ENCODE measurements around the gene PGA3. TPM values are rescaled to one million over a fixed set of nuclear protein-coding genes. Genes with fewer than 3 reads are reported as not detected.
"Not testable (repeated sequence)": the region's sequence is repeated elsewhere in the genome, so short reads cannot be mapped to it uniquely, and the experiment has no call there.

The PGA3 gene
- polyA plus RNA-seq, 1 of the 3 experiments (the other 2 are of a cell fraction) = not detected

DNA sequence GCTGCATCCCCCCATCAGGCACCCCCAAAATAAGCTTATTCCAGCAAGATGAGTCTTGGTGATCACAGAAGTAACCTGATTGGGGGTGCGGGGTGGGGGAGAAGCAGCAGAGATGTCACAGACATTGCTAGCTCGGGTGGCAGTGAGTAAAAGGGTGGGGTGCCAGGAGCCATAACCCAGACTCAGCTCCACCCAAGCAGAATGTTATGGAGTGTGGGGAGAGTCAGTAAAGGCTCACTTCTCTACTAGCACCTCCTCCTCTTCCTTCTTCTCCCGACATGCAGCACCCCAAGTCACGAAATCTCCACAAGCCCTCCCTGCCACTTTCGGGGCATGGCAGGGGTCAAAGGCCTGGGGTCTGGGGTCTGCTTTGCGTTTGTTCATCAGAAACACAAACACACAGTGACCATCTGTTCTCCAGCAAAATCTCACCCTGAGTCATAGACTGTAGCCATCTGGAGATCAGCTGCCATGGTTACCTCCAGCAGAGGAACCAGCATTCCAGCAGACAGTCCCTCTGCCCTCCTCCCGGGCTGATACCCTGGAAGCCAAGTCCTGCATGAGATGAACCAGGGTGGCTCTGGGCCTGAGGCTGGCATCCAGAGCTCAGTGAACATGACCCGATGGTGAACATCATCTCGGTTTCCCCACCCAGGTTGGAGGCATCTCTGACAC is 4.5 kb downstream of the PGA3 start:
- no CpG with 5 or more reads among the region's 9 CpGs for WGBS (ENCODE audit: low lambda C conversion rate)
- H3K36me3 ChIP-seq (replicated peaks in 1 of 2; ENCODE audit: control insufficient read depth in 1 of 2, insufficient read depth in 2 of 2, low read length in 1 of 2); CTCF ChIA-PET; H4K20me1 ChIP-seq (ENCODE audit: insufficient read depth); H3K4me3 ChIP-seq (ENCODE audit: low read depth in 2 of 2, low read length in 1 of 2); H3F3A ChIP-seq (replicated peaks; ENCODE audit: insufficient read depth); H3K9ac ChIP-seq; H3K9me3 ChIP-seq; H3K27ac ChIP-seq (ENCODE audit: low read depth in 2 of 2, low read length in 1 of 2); H3K4me2 ChIP-seq; H3K9me2 ChIP-seq; H2AFZ ChIP-seq (ENCODE audit: low read depth); H3K27me3 ChIP-seq (ENCODE audit: insufficient read depth); DNase-seq; H3K79me2 ChIP-seq (ENCODE audit: insufficient read depth); POLR2A ChIA-PET; H3K4me1 ChIP-seq (ENCODE audit: control insufficient read depth in 1 of 2, insufficient read depth in 2 of 2, low read depth in 1 of 2, low read length in 1 of 2): not testable (repeated sequence)

DNA sequence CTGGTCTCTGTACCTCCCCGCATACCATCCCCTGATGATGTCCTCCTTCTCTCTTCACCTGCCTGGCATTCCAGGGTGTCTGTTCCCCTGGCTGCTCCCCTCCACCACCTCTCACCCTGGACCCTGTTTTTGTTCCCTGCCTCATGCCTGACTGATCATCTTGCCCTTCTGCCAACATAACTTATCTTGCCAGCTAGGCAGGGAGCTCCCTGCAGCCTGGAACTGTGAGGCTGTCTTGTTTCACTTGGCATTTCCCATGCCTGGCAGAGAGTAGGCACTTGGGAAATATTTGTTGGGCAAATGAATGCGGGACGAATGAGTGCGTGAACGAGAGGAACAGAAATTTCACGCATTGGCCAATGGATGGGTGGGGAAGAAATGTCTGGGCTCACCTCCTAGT is 7.3 kb downstream of the PGA3 start:
- H3K9ac ChIP-seq; H3K79me2 ChIP-seq (ENCODE audit: insufficient read depth); H3K4me2 ChIP-seq; H3F3A ChIP-seq (replicated peaks; ENCODE audit: insufficient read depth); H3K36me3 ChIP-seq (replicated peaks in 1 of 2; ENCODE audit: control insufficient read depth in 1 of 2, insufficient read depth in 2 of 2, low read length in 1 of 2); H3K4me3 ChIP-seq (ENCODE audit: low read depth in 2 of 2, low read length in 1 of 2); H3K9me2 ChIP-seq; CTCF ChIA-PET; H3K27me3 ChIP-seq (ENCODE audit: insufficient read depth); DNase-seq; H4K20me1 ChIP-seq (ENCODE audit: insufficient read depth); H3K27ac ChIP-seq (ENCODE audit: low read depth in 2 of 2, low read length in 1 of 2); H2AFZ ChIP-seq (ENCODE audit: low read depth); H3K9me3 ChIP-seq; H3K4me1 ChIP-seq (ENCODE audit: control insufficient read depth in 1 of 2, insufficient read depth in 2 of 2, low read depth in 1 of 2, low read length in 1 of 2); POLR2A ChIA-PET: not testable (repeated sequence)
- no CpG with 5 or more reads among the region's 6 CpGs for WGBS (ENCODE audit: low lambda C conversion rate)

DNA sequence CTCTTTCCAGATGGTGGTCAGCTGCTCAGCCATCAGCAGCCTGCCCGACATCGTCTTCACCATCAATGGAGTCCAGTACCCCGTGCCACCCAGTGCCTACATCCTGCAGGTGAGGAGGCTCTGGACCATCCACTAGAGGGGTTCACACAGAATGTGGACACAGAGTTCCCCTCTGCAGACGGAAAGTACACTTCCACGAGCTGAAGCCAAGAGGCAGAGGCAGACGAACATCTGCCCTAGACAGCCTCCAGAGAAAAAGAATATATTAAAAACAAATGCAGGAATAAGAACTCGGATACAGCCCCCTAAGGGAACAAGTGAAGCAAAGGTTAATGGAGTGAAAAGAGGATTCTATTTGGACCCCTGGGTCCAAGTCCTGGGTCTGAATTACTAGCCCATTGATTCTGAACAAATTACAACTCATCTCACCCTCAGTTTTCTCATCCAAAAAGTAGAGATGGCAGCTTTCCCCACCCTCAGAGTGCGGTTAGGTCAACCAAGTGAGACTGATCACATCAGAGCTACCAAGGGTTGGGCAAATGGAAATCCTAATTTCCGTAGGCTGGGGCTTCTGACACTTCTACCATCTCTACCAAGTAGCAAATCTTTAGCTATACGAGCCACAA is 8.1 kb downstream of the PGA3 start:
- H3K79me2 ChIP-seq (ENCODE audit: insufficient read depth); H3K36me3 ChIP-seq (replicated peaks in 1 of 2; ENCODE audit: control insufficient read depth in 1 of 2, insufficient read depth in 2 of 2, low read length in 1 of 2); H3K9me2 ChIP-seq; H2AFZ ChIP-seq (ENCODE audit: low read depth); DNase-seq; H4K20me1 ChIP-seq (ENCODE audit: insufficient read depth); H3K9ac ChIP-seq; H3K27ac ChIP-seq (ENCODE audit: low read depth in 2 of 2, low read length in 1 of 2); H3F3A ChIP-seq (replicated peaks; ENCODE audit: insufficient read depth); H3K4me2 ChIP-seq; POLR2A ChIA-PET; H3K4me3 ChIP-seq (ENCODE audit: low read depth in 2 of 2, low read length in 1 of 2); CTCF ChIA-PET; H3K27me3 ChIP-seq (ENCODE audit: insufficient read depth); H3K4me1 ChIP-seq (ENCODE audit: control insufficient read depth in 1 of 2, insufficient read depth in 2 of 2, low read depth in 1 of 2, low read length in 1 of 2); H3K9me3 ChIP-seq: not testable (repeated sequence)
- WGBS (ENCODE audit: low lambda C conversion rate) = 41% methylated on average over 4 of the region's 10 CpGs

DNA sequence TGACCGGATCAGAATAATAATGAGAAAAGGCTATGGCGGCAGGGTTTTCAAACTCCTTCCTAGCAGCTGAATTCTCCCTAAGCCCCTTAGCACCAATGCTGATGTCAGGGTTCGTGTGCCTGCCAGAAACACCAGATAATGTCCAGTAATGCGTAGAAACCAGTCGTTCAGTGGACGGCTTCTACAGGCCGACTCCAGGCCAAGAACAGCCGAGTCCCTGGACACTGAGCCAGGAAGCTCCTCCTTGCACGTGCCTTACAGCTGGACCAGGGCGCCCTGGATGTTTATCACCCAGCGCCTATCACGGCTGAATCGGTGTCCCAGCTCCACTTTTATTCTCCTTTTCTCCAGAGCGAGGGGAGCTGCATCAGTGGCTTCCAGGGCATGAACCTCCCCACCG is 8.9 kb downstream of the PGA3 start:
- POLR2A ChIA-PET; H3K27me3 ChIP-seq (ENCODE audit: insufficient read depth); H3K27ac ChIP-seq (ENCODE audit: low read depth in 2 of 2, low read length in 1 of 2); H3K4me1 ChIP-seq (ENCODE audit: control insufficient read depth in 1 of 2, insufficient read depth in 2 of 2, low read depth in 1 of 2, low read length in 1 of 2); H3K79me2 ChIP-seq (ENCODE audit: insufficient read depth); H3F3A ChIP-seq (replicated peaks; ENCODE audit: insufficient read depth); H3K9me2 ChIP-seq; H3K4me3 ChIP-seq (ENCODE audit: low read depth in 2 of 2, low read length in 1 of 2); H3K4me2 ChIP-seq; H3K9ac ChIP-seq; H4K20me1 ChIP-seq (ENCODE audit: insufficient read depth); CTCF ChIA-PET; DNase-seq; H3K36me3 ChIP-seq (replicated peaks in 1 of 2; ENCODE audit: control insufficient read depth in 1 of 2, insufficient read depth in 2 of 2, low read length in 1 of 2); H3K9me3 ChIP-seq; H2AFZ ChIP-seq (ENCODE audit: low read depth): not testable (repeated sequence)
- no CpG with 5 or more reads among the region's 15 CpGs for WGBS (ENCODE audit: low lambda C conversion rate)

DNA sequence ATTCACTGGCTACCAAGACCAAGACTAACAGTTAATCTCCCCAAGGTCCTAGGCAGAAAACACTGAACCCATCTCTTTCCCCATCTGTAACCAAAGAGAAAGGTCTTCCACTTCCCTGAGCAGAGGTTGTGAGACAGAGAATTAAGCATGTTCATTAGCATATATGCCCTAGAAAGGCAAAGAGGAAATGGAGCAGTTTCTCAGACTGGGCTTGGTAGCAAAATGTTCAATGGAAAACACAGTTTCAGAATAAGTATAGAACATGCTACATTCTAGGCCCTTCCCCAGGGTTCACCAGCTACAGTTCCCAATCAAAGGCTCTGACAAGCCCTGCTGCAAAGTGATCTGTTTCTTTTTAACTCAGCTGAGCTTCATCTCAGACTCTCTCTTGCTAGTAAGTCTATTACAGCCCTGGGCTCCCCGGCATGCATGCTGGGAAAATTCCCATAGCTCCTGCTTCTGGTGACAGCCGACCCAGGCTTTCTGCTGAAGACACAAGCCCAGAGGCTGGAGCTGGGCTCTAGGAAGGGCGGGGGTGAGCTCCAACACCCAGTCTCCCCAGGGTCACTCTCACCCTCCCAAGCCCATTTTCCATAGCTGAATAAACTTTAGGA is 10.5 kb downstream of the PGA3 start:
- not testable (repeated sequence) for H3K9ac ChIP-seq, H3K9me3 ChIP-seq

DNA sequence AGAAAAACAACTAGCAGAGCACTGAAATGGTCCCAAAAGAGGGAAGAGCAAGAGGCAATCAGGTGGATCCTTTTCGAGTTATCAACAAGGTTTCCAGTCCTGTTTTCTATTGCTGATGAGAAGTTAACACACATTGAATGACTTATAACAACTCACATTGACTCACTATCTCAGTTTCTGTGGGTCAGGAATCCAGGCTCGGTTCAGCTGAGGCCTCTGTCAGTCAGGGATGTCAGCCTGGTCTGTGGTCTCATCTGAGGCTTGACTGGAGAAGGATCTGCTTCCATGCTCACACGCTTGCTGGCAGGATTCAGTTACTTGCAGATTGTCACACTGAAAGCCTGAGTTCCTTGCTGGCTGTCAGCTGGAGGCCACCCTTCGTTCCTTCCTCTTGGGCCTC is 15.0 kb downstream of the PGA3 start:
- POLR2A ChIA-PET, H3K9me3 ChIP-seq: not testable (repeated sequence)

More for the DNA sequence above, 10.5 kb downstream of the PGA3 start:
- H2AFZ ChIP-seq (ENCODE audit: low read depth); H3K4me2 ChIP-seq; H3K4me1 ChIP-seq (ENCODE audit: control insufficient read depth in 1 of 2, insufficient read depth in 2 of 2, low read depth in 1 of 2, low read length in 1 of 2); DNase-seq; H3K27ac ChIP-seq (ENCODE audit: low read depth in 2 of 2, low read length in 1 of 2); H3K79me2 ChIP-seq (ENCODE audit: insufficient read depth); H3F3A ChIP-seq (replicated peaks; ENCODE audit: insufficient read depth); H3K9me2 ChIP-seq; H4K20me1 ChIP-seq (ENCODE audit: insufficient read depth); POLR2A ChIA-PET; H3K27me3 ChIP-seq (ENCODE audit: insufficient read depth); H3K4me3 ChIP-seq (ENCODE audit: low read depth in 2 of 2, low read length in 1 of 2); H3K36me3 ChIP-seq (replicated peaks in 1 of 2; ENCODE audit: control insufficient read depth in 1 of 2, insufficient read depth in 2 of 2, low read length in 1 of 2); CTCF ChIA-PET: not testable (repeated sequence)
- WGBS (ENCODE audit: low lambda C conversion rate) = no CpG with 5 or more reads among the region's 3 CpGs

More for the DNA sequence above, 15.0 kb downstream of the PGA3 start:
- H3F3A ChIP-seq (replicated peaks; ENCODE audit: insufficient read depth); H3K9me2 ChIP-seq; H3K9ac ChIP-seq; H3K4me2 ChIP-seq; CTCF ChIA-PET; H3K4me3 ChIP-seq (ENCODE audit: low read depth in 2 of 2, low read length in 1 of 2); DNase-seq; H3K79me2 ChIP-seq (ENCODE audit: insufficient read depth); H3K27ac ChIP-seq (ENCODE audit: low read depth in 2 of 2, low read length in 1 of 2); H4K20me1 ChIP-seq (ENCODE audit: insufficient read depth); H3K27me3 ChIP-seq (ENCODE audit: insufficient read depth); H3K4me1 ChIP-seq (ENCODE audit: control insufficient read depth in 1 of 2, insufficient read depth in 2 of 2, low read depth in 1 of 2, low read length in 1 of 2); H3K36me3 ChIP-seq (replicated peaks in 1 of 2; ENCODE audit: control insufficient read depth in 1 of 2, insufficient read depth in 2 of 2, low read length in 1 of 2); H2AFZ ChIP-seq (ENCODE audit: low read depth): not testable (repeated sequence)
- WGBS (ENCODE audit: low lambda C conversion rate) = no CpG with 5 or more reads among the region's 4 CpGs
